ENCODE measurements around the gene SP2. TPM values are rescaled to one million over a fixed set of nuclear protein-coding genes. Genes with fewer than 3 reads are reported as not detected.

The SP2 gene
- total and polyA plus RNA-seq, 2 of the 8 experiments (the other 6 are each of a cell fraction or from before 2014, with no cell fraction given) = 5.6 to 13.8 TPM

DNA sequence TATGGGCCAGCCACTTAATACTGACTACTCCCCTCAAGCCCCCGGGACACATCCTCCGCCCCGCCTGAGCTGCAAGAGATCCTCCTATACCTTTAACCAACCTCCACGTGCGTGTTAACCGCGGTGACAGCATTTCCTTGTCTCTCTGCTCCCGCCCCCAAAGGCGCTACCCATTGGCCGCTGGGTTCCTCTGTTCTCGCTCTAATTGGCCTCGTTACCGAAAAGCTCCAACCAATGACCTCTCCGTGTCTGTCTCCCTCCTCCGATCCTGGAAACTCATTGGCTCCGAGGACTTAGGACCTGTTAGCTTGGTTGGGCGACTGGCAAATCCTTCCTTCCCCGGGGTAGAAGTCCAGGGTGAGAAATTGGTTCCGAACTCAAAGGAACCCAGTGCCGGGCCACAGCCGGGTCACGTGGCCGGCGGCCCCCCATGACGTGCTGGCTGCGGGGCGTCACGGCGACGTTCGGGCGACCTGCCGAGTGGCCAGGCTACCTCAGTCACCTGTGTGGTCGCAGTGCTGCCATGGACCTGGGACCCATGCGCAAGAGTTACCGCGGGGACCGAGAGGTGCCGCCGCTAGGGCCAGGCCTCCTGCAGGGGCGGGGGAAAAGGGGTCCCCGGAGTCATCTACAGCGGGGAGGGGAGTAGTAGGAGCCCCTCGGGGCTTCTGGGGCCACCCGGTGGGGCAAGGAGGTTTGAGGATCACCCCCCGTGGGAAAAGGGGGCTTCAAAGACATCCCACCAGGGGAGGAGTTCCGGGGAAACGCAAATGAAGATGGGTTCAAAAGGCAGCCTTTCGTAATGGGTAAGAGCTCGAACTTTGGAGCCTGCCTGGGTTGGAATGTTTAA is 45.4 kb downstream of the SP2 start, which contains the start of gene PNPO (continued):
- TF ChIP-seq SIX5 (IDR thresholded peaks at IDR 0.05; ENCODE audit: low read depth, low read length) = no peak
- no peak for TF ChIP-seq RBBP5 (IDR thresholded peaks at IDR 0.05; ENCODE audit: borderline replicate concordance, low read depth, low read length)
- TF ChIP-seq CEBPB (IDR thresholded peaks at IDR 0.05; ENCODE audit: low read depth, low read length) = no peak
- TF ChIP-seq USF2 (IDR thresholded peaks at IDR 0.05; ENCODE audit: low read length) = peak; percentile 63; the same call in 1 of the 2 replicates
- TF ChIP-seq EZH2 (IDR thresholded peaks at IDR 0.05; ENCODE audit: low read depth, low read length, severe bottlenecking) = no peak
- peak; percentile 60 for TF ChIP-seq SP2 (IDR thresholded peaks at IDR 0.05; ENCODE audit: low read length)
- 0 out of 2 replicates have a peak, but pooled peaks have one; percentile 20 for TF ChIP-seq TAF1 (IDR thresholded peaks at IDR 0.05; ENCODE audit: low read depth, low read length)
- no peak for TF ChIP-seq MAFK (IDR thresholded peaks at IDR 0.05; ENCODE audit: low read depth, low read length)
- 0 out of 2 replicates have a peak, but pooled peaks have one; percentile 14 for TF ChIP-seq TBP (IDR thresholded peaks at IDR 0.05; ENCODE audit: low read depth, low read length)
- TF ChIP-seq GTF2F1 (IDR thresholded peaks at IDR 0.05; ENCODE audit: borderline replicate concordance, low read depth, low read length) = no peak
- TF ChIP-seq, protein P1, sequence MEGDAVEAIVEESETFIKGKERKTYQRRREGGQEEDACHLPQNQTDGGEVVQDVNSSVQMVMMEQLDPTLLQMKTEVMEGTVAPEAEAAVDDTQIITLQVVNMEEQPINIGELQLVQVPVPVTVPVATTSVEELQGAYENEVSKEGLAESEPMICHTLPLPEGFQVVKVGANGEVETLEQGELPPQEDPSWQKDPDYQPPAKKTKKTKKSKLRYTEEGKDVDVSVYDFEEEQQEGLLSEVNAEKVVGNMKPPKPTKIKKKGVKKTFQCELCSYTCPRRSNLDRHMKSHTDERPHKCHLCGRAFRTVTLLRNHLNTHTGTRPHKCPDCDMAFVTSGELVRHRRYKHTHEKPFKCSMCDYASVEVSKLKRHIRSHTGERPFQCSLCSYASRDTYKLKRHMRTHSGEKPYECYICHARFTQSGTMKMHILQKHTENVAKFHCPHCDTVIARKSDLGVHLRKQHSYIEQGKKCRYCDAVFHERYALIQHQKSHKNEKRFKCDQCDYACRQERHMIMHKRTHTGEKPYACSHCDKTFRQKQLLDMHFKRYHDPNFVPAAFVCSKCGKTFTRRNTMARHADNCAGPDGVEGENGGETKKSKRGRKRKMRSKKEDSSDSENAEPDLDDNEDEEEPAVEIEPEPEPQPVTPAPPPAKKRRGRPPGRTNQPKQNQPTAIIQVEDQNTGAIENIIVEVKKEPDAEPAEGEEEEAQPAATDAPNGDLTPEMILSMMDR (IDR thresholded peaks at IDR 0.05; ENCODE audit: control extremely low read depth in 1 of 3, insufficient read depth in 1 of 3, low read depth in 1 of 3, low read length in 3 of 3) = no peak
- peak; percentile 83 for TF ChIP-seq KDM4A (IDR thresholded peaks at IDR 0.05; ENCODE audit: low read depth, low read length, severe bottlenecking)
- TF ChIP-seq JUND (IDR thresholded peaks at IDR 0.05; ENCODE audit: low read length) = no peak
- TF ChIP-seq, protein P2, sequence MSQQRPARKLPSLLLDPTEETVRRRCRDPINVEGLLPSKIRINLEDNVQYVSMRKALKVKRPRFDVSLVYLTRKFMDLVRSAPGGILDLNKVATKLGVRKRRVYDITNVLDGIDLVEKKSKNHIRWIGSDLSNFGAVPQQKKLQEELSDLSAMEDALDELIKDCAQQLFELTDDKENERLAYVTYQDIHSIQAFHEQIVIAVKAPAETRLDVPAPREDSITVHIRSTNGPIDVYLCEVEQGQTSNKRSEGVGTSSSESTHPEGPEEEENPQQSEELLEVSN (IDR thresholded peaks at IDR 0.05) = peak; percentile 99
